Esophagus squamous epithelium (tissue), 4 donors: ENCODE measurements around the gene EGR4.

Experiments
- CTCF ChIP-seq, 6 experiments: fragments of 450-650 bp in 4 of 6; fragments of 200-600 bp in 2 of 6; sonication (generic) in 2 of 6; IDR thresholded peaks; one replicate each; pipeline ENCODE4 v1.5.1; 2016 to 2019; ENCODE audit warnings: antibody characterized with exemption in 6 of 6, mild to moderate bottlenecking in 4 of 6, moderate library complexity in 4 of 6
- POLR2A ChIP-seq, 4 donors: fragments of 450-650 bp; IDR thresholded peaks; one replicate each; pipeline ENCODE4 v1.6.1; 2017; ENCODE audit warnings: antibody characterized with exemption in 4 of 4, mild to moderate bottlenecking in 4 of 4, moderate library complexity in 3 of 4

- TF ChIP-seq CTCF (IDR thresholded peaks at IDR 0.05) (no peak), POLR2A (IDR thresholded peaks at IDR 0.05) (no peak)
These were observed 4.2 kb upstream of the EGR4 start for GRCh38 chr2:73297586-73297985.
